Keratinocyte (primary cell): ENCODE data around the gene SIX5.

Experiments
- EZH2 ChIP-seq: IDR thresholded peaks from one replicate; pipeline ENCODE4 v1.6.1; 2012; ENCODE audit warnings: inconsistent platforms, mild to moderate bottlenecking, low read length, moderate library complexity
- TF ChIP-seq, protein P1 (sequence below), 3 experiments: IDR thresholded peaks in 1 of 3; conservative IDR thresholded peaks in 1 of 3; optimal IDR thresholded peaks in 1 of 3; 2 replicates in 2 of 3; 3 replicates in 1 of 3; pipeline versions ENCODE3 to v1.5.1; 2011; ENCODE audit warnings: low read length in 3 of 3, mild to moderate bottlenecking in 3 of 3, moderate library complexity in 2 of 3, control low read depth in 1 of 3, inconsistent platforms in 1 of 3; ENCODE audit not compliant: insufficient read depth in 2 of 3; ENCODE audit errors: extremely low read depth in 1 of 3

DNA sequence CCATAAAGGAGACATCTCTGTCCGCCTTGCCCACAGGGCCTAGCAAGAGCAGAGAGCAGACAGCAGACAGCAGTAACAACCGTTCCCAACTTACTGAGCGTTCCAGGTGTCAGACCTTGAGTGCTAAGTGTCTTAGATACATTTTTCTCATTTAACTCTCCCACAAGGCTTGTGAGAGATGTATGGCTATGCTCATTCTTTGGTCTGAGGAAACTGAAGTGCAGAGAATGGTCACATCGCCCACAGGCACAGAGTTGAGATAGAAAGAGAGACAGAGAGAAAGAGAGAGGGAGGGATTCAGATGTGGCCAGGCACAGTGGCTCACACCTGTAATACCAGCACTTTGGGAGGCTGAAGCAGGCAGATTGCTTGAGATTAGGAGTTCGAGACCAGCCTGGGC lies 21.5 kb downstream of the SIX5 start:
- TF ChIP-seq, protein P1, sequence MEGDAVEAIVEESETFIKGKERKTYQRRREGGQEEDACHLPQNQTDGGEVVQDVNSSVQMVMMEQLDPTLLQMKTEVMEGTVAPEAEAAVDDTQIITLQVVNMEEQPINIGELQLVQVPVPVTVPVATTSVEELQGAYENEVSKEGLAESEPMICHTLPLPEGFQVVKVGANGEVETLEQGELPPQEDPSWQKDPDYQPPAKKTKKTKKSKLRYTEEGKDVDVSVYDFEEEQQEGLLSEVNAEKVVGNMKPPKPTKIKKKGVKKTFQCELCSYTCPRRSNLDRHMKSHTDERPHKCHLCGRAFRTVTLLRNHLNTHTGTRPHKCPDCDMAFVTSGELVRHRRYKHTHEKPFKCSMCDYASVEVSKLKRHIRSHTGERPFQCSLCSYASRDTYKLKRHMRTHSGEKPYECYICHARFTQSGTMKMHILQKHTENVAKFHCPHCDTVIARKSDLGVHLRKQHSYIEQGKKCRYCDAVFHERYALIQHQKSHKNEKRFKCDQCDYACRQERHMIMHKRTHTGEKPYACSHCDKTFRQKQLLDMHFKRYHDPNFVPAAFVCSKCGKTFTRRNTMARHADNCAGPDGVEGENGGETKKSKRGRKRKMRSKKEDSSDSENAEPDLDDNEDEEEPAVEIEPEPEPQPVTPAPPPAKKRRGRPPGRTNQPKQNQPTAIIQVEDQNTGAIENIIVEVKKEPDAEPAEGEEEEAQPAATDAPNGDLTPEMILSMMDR (optimal IDR thresholded peaks at IDR 0.05 in 1 of 3, IDR thresholded peaks at IDR 0.05 in 1 of 3, conservative IDR thresholded peaks at IDR 0.05 in 1 of 3; ENCODE audit: extremely low read depth in 1 of 3, insufficient read depth in 2 of 3, low read length in 3 of 3): no peak
- TF ChIP-seq EZH2: no peak
